HG03432 (cell line): ENCODE measurements around the gene CCDC51.

Experiments used
- ATAC-seq: cut with Tn5 transposase; IDR thresholded peaks from one replicate; pipeline ENCODE4 v1.9.1; 2021; ENCODE audit warnings: mild to moderate bottlenecking, moderate library complexity; ENCODE audit not compliant: unreplicated experiment

The CCDC51 gene

DNA sequence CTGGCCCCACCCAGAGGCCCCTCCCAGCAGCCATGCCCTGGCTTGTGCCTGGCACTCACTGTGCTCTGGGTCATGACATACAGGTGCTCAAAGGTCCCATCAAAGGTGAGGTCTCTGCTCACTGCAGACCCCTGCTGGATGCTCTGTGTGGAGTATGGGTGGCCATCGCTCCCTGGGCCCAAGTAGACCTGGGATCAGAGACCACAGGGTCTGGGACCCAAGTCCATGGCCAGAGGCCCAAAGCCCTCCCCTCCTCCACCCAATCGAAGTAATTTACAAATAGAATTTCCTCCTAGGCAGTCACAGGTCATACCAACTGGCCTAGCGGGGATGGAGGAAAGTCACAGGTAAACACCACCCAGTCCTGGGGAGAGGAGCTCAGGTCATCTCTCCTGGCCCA is 17.6 kb downstream of the CCDC51 start:
- ATAC-seq: no peak

DNA sequence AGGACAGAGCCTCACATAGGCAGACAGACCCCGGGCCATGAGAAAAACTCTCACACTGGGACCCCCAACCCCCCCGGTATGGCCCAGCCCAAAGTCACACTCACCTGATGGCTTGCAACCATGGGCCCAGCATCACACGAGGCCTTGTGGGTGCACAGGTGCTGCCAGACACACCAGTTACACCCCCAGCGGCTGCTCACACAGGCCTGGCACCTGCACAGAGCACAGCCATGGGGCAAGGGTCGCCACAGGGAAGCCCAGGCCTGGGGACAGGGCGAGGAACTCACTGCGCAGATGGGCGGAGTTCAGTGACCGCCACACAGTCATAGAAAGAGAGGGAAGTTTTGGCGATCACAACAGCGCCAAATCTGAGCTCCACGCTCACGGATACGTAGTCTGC is 19.4 kb downstream of the CCDC51 start:
- no peak for ATAC-seq

GRCh38 chr3:48419597-48419996 is 20.3 kb downstream of the CCDC51 start:
- ATAC-seq: no peak

DNA sequence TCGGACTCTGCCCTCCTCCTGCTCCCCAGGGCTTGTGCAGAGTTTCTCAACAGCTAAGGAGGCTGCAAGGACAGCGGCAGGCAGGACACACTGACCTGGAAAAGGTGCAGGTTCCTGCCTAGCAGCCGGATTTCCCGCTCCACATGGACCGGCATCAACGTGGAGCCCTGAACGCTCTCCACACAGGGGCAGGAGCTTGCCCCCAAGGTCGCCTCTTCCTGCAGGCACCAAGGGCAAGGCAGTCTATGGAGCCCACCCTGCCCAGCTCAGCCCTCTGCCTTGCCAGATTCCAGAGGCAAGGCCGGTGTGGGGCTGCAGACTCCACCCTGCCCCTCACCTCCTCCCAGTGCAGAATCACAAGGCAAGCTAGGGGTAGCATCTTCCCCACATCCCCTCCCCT is 20.8 kb downstream of the CCDC51 start:
- ATAC-seq: no peak

DNA sequence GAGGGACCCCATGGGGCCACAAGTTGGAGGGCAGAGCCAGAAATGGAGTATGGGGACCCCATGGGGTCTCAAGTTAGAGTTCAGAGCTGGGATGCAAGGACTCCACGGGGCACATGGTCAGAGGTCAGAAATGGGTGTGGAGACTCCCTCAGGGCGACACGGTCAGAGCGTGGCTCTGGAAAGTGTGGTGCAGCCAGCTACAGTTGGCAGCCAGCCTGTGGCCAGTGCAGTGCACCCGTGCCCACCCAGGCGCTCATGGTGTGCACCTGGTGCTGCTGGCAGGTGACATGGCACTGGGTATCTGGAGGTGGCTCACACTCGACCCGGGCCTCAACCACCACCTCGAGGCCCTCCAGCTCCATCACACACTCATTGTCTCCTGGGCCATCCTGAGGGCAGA is 21.3 kb downstream of the CCDC51 start:
- ATAC-seq: no peak

GRCh38 chr3:48418140-48418539 is 21.8 kb downstream of the CCDC51 start:
- no peak for ATAC-seq

GRCh38 chr3:48417529-48418108 is 22.3 kb downstream of the CCDC51 start:
- ATAC-seq: no peak

GRCh38 chr3:48416546-48416945 is 23.4 kb downstream of the CCDC51 start:
- ATAC-seq: no peak

DNA sequence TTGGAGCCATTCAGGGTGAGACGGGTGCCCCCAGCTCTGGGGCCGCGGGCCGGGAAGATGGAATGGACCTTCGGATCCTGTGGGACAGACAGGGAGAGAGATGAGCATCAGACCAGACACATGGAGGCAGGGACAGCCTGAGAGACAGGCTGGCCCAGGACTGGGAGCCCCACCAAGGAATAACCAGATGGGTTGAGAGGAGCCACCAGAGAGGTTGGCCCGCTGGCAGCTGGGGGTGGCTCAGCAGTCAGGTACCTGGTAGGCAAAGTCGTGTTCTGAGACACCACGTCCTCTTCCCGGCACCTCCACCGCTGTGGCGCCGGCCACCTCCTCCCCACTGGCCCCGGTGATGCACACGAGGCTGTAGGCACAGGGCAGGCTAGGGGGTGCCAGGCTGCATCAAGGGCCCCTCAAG is 23.8 kb downstream of the CCDC51 start:
- no peak for ATAC-seq

GRCh38 chr3:48415251-48415953 is 24.5 kb downstream of the CCDC51 start:
- no peak for ATAC-seq

DNA sequence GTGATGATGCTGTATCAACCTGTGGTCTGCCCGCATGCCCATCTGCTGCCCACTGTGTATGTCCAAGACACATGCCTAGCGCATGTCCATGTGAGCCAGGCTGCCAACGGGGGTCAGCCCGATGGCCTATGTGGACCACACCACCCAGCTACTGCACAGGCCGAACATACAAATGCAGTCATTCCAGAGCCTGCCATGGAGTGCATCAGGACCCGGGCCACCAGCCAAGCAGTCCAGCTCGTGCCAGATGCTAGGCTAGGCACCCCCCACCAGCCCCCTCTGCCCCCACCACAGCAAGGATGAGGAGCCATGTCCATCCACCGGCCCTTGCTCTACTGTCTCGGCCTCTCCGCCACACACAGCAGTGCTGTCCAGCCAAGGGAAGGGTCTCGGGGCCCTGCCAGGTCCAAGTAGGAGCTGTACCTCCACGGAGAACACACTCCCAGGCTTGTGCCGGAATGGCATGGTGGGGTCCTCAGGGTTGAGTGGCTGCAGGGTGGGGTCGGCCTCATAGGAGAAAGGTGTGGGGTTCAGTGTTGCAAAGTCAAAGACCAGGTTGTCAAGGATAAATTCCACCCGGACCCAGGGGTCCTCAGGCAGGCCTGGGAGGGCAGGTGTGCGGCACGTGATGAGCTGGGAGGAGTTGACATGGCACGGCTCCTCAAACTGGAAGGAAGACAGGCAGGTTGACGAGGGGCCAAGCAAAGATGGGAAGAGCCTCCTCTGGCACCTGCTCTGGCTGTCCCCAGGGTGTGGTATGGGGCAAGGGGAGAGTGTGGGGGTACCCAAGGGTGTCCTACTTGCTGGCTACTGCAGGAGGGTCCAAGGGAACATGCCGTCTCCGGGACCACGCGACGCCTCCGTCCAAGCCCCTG is 25.3 kb downstream of the CCDC51 start:
- ATAC-seq: no peak

- no peak for ATAC-seq
Measured at GRCh38 chr3:48413611-48414010, 26.3 kb downstream of the CCDC51 start.

- no peak for ATAC-seq
Measured at GRCh38 chr3:48413086-48413485, 26.8 kb downstream of the CCDC51 start.

GRCh38 chr3:48412375-48413001 is 27.4 kb downstream of the CCDC51 start:
- ATAC-seq: no peak

GRCh38 chr3:48411606-48412374 is 28.1 kb downstream of the CCDC51 start:
- ATAC-seq: no peak

GRCh38 chr3:48411041-48411588 is 28.8 kb downstream of the CCDC51 start:
- ATAC-seq: no peak

DNA sequence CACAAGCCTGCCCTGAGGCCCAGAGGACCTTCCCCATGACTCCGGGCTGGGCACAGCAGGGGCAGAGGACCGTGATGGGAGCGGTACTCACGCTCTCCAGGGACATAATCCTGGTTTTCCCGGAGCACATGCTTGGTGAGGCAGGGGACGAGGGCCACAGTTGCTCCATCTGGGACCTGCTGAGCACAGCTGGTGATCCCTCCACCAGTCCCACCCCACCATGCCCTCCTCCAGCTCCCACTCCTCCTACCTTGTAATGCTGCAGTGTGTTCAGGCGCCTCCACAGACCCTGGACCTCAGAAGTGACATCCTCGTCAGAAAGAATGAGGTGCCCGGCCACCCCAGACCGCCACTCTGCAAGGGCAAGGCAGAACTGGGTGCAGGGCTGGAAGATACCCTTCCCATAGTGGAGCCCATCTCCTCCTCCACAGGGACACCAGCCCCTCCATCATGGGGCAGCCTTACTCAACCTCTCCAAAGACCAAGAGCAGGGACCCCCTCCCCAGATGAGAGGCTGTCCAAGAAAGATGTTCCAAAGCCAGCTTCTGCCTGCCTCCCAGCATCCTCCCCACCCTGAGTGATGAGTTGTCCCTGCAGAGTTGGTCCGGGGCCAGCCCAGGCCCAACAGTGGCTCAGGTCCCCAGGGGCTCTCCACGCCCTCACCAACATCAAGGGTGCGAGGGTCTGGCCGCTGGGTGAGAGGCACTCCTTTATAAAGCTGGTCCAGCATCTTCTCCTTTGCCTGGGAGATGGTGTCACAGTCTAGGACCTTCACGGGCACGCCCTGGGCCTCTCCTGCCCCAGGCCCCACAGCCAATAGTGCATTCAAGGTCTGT is 29.5 kb downstream of the CCDC51 start:
- no peak for ATAC-seq

DNA sequence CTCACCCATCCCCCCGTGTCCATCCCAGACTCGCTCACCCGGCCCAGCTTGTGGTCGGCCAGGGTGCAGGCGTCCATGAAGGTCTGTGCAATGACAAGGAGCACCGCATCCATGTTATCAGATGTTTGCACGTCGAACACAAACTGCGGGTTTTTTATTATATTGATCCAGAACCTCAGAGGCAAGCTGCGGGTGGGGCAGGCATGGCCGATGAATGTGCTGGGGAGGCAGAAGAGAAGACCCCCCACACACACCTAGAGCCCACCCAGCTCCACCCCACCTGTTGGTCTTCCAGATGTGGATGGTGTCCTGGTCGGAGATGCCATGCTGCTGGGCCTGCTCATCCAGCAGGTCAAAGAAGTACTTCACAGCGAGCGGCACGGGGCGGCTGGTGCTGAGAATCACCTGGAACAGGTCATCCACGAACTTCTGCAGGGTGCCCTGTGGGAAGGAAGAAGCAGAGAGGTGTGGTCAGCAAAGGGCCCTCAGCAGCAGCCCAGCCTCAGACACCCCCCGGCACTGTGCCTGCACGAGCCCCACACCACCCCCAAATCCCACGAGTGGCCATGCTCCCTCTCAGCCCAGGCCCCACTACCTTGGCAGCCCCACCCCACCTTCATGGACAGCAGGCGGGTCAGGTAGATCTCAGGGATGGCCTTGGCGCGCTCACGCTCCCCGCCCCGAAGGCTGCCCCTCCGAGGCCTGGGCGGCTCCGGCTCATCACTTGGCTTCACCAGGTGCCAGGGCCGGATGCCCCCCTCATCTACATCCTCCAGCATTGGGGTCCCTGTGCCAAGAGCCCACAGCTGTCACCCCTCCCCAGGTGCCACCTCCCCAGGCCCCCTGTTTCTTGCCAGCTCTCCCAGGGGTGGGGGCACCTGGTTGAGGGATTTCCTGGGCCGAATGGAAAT is 30.4 kb downstream of the CCDC51 start:
- no peak for ATAC-seq
